GM13976 (cell line): Measurements from ENCODE around the gene C9orf72.

Source experiments
- DNase-seq: peaks from one replicate; pipeline ENCODE4 v3.0.0; 2012; ENCODE audit warnings: low spot score
- CTCF ChIP-seq: IDR thresholded peaks from 2 replicates; pipeline ENCODE4 v1.5.1; 2012; ENCODE audit warnings: borderline replicate concordance, mild to moderate bottlenecking; ENCODE audit not compliant: insufficient read depth; ENCODE audit errors: extremely low read depth, missing control alignments, control extremely low read depth
- in situ Hi-C: fragments of 300-500 bp; cut with MboI; formaldehyde crosslinking; loops from one replicate; pipeline ENCODE4 v1.12.0; 2022; ENCODE audit warnings: low sequenced_read_pairs, mixed read lengths, inconsistent platforms; ENCODE audit not compliant: unreplicated experiment

Gene C9orf72

DNA sequence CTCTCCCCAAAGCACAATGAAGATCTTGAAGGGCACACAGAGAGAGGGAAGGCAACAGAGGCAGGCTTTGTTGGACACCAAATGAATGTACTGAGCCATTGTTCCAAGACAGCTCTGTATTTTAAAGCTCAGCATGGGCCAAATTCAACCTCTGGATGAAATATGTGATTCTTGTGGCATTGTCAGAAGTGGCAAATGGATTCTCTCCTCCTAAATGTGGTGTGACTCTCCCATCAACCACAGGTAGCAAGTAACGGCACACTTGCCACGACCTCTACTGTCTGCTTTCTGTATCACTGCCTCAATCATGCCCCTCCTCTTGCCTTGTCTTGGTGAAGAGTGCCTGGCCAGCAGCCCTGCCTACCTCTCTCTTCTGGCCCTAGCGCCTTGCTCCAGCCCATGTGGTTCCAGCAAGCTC lies 37.6 kb downstream of the C9orf72 start:
- peak; percentile 26 for DNase-seq
- TF ChIP-seq CTCF = no peak
- in situ Hi-C loops = no loop called here

- no peak for DNase-seq
- TF ChIP-seq CTCF = no peak
- in situ Hi-C loops = no loop called here
Measured at GRCh38 chr9:27534658-27535209, 38.5 kb downstream of the C9orf72 start.

DNA sequence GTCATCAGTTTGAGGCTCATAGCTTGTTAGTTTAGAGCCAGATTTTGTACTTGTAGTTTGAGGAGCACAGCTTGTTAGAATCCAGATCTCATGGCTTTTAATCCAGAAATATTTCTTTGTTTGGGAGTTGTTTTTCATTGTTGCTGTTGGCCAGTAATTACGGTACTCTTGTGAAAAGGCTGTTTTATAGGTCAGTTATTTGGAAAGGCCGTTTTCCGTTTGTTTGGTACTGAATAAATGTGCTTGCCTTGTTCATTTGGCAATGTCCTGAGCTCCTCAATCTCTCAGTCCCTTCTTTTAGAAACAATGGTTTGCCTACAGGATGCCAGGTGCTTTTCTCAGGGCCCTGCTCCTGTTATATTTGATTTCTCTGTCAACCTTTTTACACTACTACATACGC lies 39.1 kb downstream of the C9orf72 start:
- in situ Hi-C loops = no loop called here
- no peak for TF ChIP-seq CTCF
- no peak for DNase-seq

DNA sequence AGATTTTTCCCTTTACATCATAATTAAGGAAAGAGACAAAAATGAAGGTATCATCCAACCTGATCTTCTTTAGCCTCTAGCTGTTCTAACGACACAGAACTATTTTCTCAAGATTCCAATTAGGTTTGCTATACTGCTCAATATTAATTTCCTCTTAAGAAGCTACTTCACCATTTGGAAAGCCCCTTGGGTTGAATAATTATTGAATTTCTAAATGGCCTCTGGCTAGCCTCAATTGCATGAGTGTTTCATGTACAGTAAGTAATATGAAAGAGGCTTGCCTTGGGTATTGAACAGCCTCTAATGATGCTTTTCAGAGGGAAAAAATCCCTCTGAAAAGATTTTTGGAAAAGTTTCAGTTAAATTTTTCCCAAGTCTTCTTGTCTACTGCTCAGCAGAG lies 40.0 kb downstream of the C9orf72 start:
- no peak for DNase-seq
- in situ Hi-C loops = no loop called here
- no peak for TF ChIP-seq CTCF

DNA sequence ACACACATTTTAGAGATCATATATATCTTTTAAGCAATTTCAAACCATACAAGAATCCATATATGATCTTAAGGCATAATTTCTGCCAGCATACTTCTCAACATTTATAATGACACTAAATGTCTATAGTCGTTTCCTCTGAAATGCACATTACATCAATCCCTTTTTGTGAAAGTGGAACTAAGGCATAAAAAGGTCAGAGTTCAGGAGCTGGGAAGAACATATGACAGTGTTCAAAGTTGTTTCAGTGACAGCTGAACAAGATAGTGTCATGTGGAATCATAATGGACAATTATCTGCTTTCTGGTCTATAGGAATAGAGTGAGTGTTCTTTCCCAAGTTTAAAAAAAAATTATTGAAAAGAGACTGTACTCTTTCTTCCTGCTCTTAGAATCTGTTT lies 41.2 kb downstream of the C9orf72 start:
- TF ChIP-seq CTCF = no peak
- no peak for DNase-seq
- in situ Hi-C loops = no loop called here

- in situ Hi-C loops = no loop called here
- TF ChIP-seq CTCF = no peak
- no peak for DNase-seq
Measured at GRCh38 chr9:27530915-27531755, 42.1 kb downstream of the C9orf72 start.
